Measurements from ENCODE around the gene TKT.
"Not testable (repeated sequence)": the region's sequence is repeated elsewhere in the genome, so short reads cannot be mapped to it uniquely, and the experiment has no call there.

The TKT gene

DNA sequence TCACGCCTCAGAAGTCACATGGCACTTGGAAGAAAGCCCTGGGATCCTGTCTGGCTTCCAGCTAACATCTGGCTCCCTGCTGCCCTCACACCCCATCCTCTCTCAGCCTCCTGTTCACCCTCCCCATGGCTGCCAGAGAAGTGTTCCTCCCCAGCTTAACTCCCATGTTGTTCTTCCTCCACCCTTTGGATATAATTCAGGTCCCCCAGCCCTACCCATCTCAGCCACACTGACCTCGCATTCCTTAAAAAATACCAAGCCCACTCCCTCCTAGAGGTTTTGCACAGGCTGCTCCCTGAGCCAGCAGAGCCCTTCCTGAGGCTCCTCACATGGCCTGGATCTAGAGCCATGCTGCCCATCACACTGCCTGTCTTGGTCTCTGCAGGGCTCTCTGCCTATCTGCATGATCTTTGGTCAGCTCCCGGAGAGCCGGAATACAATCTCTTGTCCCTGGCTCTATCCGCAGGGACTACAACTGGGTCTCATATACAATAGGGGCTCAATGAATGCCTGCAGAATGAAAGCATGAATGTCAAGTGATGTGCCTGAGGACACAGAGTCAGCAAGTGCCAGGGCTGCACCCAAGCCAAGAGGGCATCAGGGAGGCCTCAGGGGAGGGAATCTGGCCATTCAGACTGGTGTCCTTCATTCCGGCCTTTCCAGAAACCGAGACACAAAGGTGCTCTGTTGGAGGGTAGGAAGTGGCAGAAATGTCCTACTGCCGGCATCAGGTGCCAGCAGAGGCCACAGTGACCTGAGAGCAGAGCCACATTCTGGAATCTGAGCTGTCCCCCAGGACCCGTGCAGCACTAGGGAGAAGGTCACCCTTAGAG, 3.8 kb upstream of the TKT start:
- DNase-seq (ENCODE audit: low read depth in 3 of 3, low spot score in 1 of 3): no peak

DNA sequence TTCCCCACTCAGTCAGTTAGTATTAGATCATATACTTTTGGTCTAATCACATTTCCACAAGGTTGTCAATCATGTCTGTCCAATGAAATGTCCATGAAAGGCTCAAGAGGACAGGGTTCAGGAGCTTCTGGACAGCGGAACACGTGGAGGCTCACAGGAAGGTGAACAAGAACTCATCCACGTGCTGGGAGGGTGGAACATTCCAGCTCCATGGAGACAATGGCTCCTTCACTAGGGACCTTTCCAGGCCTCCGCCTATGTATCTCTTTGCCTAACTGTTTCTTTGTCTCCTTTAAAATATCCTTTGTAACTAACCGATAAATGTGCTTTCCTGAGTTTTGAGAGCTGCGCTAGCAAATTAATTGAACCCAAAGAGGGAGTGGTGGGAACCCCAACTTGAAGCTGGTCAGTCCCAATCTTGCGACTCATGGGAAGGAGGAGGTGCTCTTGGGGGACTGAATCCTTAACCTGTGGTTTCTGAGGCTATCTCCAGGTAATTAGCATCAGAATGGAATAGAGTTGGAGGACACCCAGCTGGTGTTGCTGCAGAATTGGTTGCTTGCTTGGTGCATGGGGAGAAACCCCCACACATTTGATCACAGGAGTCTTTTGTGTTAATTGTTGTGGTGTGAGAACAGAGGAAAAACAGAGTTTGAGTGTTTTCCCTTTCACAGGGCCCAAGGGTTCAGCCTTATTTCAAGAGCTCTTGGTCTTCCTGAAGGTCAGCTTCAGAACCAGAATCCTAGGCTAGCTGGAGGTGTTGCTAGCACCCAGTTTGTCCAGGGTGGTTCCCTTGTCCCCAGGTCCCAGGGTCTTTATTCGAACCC, 3.0 kb upstream of the TKT start:
- no peak for DNase-seq (ENCODE audit: low read depth in 3 of 3, low spot score in 1 of 3)

DNA sequence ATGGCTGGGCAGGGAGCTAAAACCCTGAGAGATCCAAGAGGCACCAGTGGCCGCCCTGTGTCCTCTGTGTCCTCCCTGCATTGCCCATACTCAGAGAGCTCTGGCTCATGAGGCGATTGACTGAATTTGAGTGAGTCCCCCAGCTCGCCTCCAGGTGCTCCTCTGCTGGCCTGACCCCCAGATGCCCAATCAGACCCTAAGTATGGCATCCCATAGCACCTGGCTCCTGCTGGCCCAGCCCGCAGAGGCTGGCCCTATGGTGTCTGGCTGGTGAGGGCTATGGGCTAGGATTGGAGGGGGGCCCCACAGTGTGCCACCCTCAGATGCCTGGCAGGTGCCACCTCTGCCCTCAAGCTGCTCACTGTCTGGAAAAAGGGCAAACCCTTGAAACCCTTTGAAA, 1.6 kb upstream of the TKT start:
- DNase-seq (ENCODE audit: low read depth in 3 of 3, low spot score in 1 of 3): no peak

DNA sequence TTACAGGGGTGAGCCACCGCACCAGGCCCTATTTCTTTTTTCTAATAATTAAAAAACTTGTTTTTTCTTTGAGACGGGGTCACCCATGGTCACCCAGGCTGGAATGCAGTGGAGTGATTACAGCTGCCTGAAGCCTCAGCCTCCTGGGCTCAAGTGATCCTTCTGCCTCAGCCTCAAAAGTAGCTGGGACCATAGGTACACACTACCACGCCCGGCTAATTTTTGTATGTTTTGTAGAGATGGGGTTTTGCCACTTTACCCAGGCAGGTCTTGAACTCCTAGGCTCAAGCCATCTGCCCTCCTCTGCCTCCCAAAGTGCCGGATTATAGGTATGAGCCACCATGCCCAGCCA, 858 bp upstream of the TKT start:
- DNase-seq (ENCODE audit: low read depth in 3 of 3, low spot score in 1 of 3): no peak

DNA sequence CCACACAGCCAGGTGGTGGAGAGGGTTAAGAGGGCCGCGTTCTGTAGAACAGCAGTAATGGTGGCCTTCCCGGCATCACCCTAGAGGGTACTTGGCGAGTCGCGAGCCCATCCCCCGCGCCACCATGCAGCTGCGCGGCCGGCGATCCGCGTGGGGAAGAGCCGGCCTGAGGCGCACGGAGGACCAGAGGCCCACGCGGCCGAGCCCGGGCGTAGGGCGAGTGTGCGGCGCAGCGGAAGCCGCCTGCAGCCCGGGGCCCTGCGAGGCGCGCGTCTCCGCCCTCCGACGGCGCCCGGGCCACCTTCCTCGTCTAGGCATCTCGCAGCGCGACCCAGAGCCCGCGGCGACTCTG, 423 bp downstream of the TKT start:
- peak in 1 of 3 donors; percentile 21 for DNase-seq (ENCODE audit: low read depth in 3 of 3, low spot score in 1 of 3)

DNA sequence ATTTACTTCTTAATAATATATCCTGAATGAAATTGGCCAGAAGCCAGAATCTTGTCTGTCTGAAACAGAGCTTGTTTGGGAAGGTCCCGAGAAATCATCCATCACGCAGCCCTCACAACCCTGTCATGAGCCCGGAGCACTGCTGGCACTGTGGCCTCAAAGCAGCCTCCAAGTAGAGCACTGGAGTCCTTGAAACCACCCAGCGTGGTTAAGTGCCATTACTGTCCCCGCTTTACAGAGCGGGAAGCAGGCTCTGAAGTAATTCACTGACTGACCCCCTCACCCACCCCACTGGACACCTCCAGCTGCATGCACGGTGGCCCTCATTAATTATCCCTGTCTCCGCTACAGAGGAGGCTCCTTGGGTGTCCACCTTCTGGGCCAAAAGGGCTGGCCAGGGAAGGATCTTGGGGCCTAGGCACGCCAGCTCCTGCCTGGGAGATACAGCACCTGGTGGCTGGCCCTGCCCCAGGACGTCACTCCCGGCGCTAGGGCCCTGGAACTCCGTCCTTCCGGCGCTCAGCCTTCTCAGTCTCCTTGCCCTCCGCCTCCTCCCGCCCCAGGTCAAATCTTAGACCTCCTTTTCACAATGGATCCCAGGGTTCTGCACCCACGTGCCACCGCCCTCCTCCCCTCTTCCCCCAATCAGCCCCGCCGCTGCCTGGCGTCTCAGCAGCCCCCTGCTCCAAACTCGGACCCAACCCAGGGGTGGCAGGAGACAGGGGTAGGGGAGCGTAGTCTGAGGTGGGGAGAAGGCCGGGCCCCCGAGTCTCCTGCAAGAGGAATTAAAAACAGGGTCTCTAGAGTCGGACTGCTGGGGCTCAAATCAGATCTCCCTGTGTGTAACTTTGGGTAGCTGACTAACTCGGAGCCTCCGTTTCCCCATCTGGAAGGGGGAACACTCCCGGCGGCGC, 1.1 kb downstream of the TKT start:
- peak in 2 of 3 donors; percentile 10 to 30 for DNase-seq (ENCODE audit: low read depth in 3 of 3, low spot score in 1 of 3)

DNA sequence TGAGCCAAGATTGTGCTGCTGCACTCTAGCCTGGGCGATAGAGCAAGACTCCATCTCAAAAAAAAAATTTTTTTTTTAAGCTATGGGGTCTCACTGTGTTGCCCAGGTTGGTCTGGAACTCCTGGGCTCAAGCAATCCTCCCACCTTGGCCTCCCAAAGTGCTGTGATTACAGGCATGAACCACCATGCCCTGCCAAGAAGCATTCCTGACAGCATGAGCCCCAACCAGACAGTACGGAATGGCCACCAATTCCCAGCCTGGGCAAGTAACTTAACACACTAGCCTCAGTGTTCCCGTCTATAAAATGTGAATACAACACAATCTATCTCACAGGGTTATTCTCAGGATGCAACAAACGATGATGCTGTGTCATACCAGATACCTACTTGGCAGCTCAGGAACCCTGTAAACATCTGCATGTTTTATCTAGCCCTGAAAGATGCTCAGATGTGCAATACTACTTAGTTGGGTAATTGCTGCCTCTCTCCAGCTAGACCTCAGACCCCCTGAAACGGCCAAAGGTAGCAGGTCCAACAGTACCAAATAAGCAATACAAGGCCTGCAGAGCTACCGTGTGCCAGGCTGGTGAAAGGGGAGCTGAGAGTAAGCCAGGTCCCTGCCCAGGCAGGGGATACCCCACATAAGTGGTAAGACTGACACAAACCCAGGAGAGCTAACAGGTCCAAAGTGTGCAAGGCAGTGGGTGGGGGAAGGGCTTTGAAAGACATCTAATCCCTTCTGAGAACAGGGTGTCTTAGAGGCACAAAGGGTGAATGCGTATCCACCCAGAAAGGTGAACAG, 1.9 kb downstream of the TKT start:
- DNase-seq (ENCODE audit: low read depth in 3 of 3, low spot score in 1 of 3): no peak

DNA sequence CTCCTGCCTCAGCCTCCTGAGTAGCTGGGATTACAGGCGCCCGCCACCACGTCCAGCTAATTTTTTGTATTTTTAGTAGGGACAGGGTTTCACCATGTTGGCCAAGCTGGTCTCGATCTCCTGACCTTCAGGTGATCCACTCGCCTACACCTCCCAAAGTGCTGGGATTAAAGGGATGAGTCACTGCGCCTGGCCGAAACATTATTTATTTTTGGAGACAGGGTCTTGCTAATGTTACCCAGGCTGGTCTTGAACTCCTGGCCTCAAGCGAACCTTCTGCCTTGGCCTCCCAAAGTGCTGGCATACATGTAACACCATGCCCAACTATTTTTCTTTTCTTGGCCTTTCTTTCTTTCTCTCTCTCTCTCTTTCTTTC, 2.9 kb downstream of the TKT start:
- DNase-seq (ENCODE audit: low read depth in 3 of 3, low spot score in 1 of 3): not testable (repeated sequence)

DNA sequence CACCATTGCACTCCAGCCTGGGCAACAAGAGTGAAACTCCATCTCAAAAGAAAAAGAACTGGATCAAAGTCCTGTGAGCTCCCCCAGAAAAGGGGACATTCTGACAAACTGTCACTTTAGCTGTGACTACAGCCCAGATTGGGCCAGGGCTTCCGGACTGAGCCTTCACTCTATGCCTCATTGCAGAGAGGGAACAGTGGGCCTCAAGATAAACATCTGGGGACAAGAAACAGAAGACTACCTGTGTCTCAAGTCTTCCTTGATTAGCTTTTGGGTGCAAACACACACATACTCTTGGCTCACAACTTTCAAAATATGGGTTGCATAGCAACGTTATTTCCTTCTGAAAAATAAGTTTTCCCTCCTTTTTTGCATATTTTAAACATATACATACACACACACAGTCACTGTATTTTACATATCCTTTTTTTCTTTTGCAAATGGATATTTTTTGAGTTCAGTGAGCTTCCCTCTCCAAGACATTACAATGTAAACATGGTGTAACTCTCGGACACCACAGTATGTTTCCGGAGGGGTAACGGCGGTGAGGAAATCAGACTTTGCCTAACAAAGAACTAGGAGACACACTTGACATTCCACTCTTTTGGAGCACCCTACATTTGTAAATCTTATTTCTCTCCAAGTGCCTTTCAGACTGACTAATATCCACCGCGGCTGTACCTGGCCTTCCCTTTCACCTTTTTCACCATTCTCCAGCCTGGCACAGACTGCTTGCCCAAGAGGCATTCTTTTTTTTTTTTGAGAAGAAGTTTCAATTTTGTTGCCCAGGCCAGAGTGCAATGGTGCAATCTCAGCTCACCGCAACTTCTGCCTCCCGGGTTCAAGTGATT, 3.5 kb downstream of the TKT start:
- no peak for DNase-seq (ENCODE audit: low read depth in 3 of 3, low spot score in 1 of 3)

DNA sequence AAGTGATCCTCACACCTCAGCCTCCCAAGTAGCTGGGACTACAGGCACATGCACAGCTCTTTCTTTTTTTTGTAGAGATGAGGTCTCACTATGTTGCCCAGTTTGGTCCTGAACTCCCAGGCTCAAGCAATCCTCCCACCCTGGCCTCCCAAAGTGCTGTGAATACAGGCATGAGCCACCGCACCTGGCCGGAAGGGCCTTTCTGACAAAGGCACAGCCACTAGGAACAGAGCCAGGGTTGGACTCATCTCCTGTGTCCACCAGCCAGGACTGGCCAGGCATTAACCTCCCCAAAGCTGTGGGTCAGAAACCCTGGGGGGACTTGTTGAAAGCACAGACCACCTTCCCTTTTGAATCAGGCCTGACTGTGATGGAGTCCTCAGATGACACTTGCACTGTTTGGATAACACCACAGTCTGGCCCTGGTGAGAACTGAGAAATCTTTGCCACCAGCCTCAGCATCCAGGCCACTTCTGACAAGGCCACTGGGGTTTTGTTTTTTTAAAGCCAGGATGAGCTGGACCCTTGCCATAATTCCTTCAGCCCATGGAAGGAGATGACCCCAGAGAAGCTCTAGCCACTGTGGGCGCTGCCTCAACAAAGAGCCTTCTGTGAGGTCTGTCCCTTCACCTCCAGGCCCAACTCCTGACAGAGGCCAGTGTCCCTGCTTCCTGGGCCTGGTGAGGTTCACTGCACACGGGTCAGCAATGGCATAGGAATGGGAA, 4.8 kb downstream of the TKT start:
- no peak for DNase-seq (ENCODE audit: low read depth in 3 of 3, low spot score in 1 of 3)

DNA sequence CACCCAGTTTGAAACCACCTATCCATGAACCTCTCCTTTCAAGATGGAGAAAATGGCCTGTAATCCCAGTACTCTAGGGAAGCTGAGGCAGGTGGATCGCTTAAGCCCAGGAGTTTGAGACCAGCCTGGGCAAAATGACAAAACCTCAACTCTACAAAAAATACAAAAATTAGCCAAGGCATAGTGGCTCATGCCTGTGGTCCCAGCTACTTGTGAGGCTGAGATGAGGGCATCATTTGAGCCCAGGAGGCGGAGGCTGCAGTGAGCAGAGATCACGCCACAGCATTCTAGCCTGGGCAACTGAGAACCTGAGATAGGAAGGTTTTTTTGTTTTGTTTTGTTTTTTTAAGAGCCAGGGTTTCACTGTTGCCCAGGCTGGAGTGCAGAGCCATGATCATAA, 5.4 kb downstream of the TKT start:
- DNase-seq (ENCODE audit: low read depth in 3 of 3, low spot score in 1 of 3): no peak

DNA sequence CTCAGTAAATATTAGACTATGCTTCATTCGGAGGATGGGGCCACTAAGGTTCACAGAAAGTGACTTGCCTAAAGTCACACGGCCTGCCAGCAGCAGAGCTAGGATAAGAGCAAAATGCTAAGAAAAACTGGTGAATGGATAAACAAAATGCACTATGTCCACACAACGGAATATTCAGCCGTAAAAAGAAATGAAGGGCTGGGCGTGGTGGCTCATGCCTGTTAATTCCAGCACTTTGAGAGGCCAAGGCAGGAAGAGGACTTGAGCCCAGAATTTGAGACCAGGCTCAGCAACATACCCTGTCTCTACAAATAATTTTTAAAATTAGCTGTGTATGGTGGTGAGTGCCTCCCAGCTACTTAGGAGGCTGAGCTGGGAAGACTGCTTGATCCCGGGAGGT, 7.7 kb downstream of the TKT start:
- no peak for DNase-seq (ENCODE audit: low read depth in 3 of 3, low spot score in 1 of 3)

DNA sequence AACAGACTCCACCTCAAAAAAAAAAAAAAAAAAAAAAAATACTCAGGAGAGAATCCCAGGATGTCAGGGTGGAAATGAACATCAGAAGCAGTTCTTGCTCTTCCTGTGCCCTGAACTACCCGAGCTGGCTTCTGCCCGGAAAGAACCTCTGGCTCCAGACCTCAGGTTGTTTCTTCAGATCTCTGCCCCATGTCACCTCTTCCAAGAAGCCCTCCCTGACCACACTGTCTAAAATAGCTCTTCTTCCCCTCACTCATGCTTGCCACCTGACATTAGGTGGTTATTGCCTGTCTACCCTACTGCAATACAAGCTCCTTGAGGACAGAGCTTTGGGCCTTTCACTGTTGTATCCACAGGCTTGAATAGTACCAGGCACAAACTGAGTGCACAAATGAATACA, 8.2 kb downstream of the TKT start:
- DNase-seq (ENCODE audit: low read depth in 3 of 3, low spot score in 1 of 3): no peak

DNA sequence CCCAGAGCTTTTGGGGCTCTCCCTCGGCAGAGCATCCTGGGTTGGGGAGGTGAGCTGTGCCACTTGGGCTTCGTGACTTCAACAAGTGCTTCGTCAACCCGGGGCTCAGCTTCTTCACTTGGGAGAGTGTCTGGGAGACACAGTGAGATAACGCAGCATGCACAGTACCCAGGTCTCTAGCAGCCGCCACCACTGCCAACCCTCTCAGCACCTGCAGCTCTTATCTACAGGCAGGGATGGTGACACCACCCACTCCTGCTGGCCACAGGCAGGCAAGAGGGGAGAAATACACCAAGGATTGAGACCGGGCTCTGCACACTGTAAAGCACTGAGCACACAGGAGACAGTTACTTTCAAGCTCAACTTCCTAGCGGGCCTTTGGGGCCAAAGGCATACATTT, 11.6 kb downstream of the TKT start:
- DNase-seq (ENCODE audit: low read depth in 3 of 3, low spot score in 1 of 3): no peak

DNA sequence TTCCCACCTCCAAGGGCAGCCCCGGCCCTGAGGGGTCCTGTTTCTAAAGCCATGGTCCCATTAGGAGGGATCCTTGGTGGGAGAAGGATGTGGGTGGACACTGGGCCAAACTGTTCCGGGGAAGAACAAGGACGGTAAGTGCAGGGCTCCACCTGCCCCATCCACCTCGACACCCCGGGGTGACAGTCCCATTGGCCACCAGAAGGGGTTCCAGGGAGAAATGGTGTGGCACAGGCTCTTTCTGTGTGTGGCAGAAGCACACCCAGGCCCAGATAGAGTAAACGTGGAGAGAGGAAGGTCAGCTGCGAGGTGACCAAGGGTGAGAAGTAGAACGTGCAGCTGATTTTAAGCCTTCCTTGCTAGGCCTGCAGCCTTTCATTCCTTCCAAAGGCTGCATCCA, 12.0 kb downstream of the TKT start:
- no peak for DNase-seq (ENCODE audit: low read depth in 3 of 3, low spot score in 1 of 3)

DNA sequence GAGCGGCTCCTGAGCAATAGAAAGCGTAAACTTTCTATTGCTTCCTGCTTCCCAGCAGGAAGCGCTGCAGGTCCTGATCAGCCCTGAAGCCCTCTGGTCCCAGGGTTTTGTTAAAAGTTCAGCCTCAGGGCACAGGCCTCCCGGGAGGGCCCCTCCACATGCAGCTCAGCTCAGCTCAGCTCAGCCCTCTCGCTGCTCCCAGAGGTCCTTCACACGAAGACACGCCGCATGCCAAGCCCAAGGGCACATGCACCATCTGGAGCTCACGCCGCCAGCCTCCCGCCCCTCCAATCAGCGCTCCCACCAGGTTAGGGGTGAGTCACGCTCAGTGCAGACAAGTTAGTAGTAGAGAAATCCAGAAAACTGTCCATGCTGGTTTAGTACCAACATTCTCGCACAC, 12.7 kb downstream of the TKT start:
- DNase-seq (ENCODE audit: low read depth in 3 of 3, low spot score in 1 of 3): no peak

DNA sequence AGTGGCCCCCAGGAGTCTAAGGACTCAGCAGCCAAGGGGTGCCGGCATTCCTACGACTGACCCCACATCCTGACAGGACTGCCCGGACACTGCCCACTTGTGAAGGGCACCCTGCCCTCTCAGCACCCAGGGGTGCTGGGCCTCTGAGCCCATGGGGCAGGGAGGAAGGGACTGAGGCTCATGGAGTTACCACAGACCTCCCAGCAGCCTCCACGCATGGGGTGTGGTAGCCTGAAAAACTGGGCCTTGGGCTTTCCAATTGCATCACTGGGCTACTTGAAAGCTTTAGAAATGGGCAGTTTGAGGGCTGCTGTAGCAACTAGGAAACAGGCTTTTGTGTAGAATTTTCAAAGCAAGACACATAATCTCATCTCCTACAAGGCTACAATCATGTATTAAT, 13.2 kb downstream of the TKT start:
- DNase-seq (ENCODE audit: low read depth in 3 of 3, low spot score in 1 of 3): no peak

DNA sequence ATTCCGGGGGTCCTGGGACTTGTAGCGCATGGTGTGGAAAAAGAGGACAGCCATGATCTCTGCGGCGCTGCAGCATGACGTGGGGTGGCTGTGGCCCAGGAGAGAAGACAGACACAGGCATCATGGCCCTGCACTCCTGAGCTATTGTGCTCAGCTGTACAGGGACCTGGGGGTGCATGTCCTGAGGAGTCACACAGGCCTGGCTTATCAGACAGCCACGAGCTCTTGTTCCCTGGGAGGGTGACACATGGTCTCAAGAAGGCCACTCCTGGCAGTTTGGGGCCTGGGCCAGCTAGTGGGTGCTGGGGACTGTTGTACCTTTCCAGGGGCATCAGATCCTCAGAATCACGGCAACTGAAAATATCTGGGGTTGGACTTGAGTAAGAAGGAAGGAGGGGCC, 13.7 kb downstream of the TKT start:
- DNase-seq (ENCODE audit: low read depth in 3 of 3, low spot score in 1 of 3): no peak

Data from stimulated activated CD4-positive, alpha-beta T cell treated with anti-CD3 and anti-CD28 coated beads, TNF-alpha, amount 100 ng/mL, for 1 hour (primary cell).